Measurements from ENCODE around the gene MYH14. TPM values are rescaled to one million over a fixed set of nuclear protein-coding genes. Genes with fewer than 3 reads are reported as not detected.
A peak's percentile ranks its signal among the peaks of the same experiment; 100 is the strongest.

Gene MYH14
- total and polyA plus RNA-seq, 9 of the 15 experiments (the other 6 are each of a cell fraction or from before 2014, with no cell fraction given), result 0.04 to 0.86 (median 0.19) TPM; not detected in 2

- peak; percentile 99 for TF ChIP-seq ATF7 (IDR thresholded peaks at IDR 0.05)
- peak; percentile 85 for TF ChIP-seq EP400 (IDR thresholded peaks at IDR 0.05)
- no peak; the same call in 1 of the 2 replicates for TF ChIP-seq ZNF668 (CRISPR knock-in tag; IDR thresholded peaks at IDR 0.05)
- no peak for TF ChIP-seq CHCHD3 (CRISPR knock-in tag; IDR thresholded peaks at IDR 0.05)
- TF ChIP-seq ZNF212 (CRISPR knock-in tag; IDR thresholded peaks at IDR 0.05), result no peak
- no peak for TF ChIP-seq CAMTA2 (CRISPR knock-in tag; conservative IDR thresholded peaks at IDR 0.05)
- no peak for TF ChIP-seq ZNF324 (CRISPR knock-in tag; IDR thresholded peaks at IDR 0.05)
- TF ChIP-seq HDAC3 (IDR thresholded peaks at IDR 0.05; ENCODE audit: borderline replicate concordance, partially characterized antibody), result no peak
- no peak; the same call in 1 of the 2 replicates for TF ChIP-seq CHD2 (IDR thresholded peaks at IDR 0.05; ENCODE audit: low read depth, low read length)
- peak; percentile 96 for TF ChIP-seq POLR2G (IDR thresholded peaks at IDR 0.05; ENCODE audit: low read depth, low read length)
- TF ChIP-seq ZNF3 (CRISPR knock-in tag; IDR thresholded peaks at IDR 0.05), result no peak
- no peak for TF ChIP-seq ARHGAP35 (IDR thresholded peaks at IDR 0.05; ENCODE audit: partially characterized antibody)
- no peak for TF ChIP-seq DNMT1 (IDR thresholded peaks at IDR 0.05)
- TF ChIP-seq ZSCAN29 (IDR thresholded peaks at IDR 0.05), result no peak
- TF ChIP-seq BDP1 (IDR thresholded peaks at IDR 0.05; ENCODE audit: insufficient read depth, insufficient read length), result no peak
- 0 out of 2 replicates have a peak, but pooled peaks have one; percentile 37 for TF ChIP-seq ETV5 (CRISPR knock-in tag; IDR thresholded peaks at IDR 0.05; ENCODE audit: low read depth)
- TF ChIP-seq ZNF699 (CRISPR knock-in tag; IDR thresholded peaks at IDR 0.05; ENCODE audit: insufficient replicate concordance), result no peak
- no peak for TF ChIP-seq UBTF (IDR thresholded peaks at IDR 0.05; ENCODE audit: borderline replicate concordance in 1 of 2, low read depth in 2 of 2, low read length in 2 of 2)
- no peak for TF ChIP-seq ARID3A (IDR thresholded peaks at IDR 0.05; ENCODE audit: borderline replicate concordance, low read depth, low read length)
- TF ChIP-seq ZNF584 (CRISPR knock-in tag; IDR thresholded peaks at IDR 0.05; ENCODE audit: low read depth), result no peak
- peak in 1 of 2 experiments; percentile 98; a peak in 2 of 4 replicates for TF ChIP-seq CSDE1 (IDR thresholded peaks at IDR 0.05)
- TF ChIP-seq NFE2L1 (tag; IDR thresholded peaks at IDR 0.05; ENCODE audit: borderline replicate concordance, low read depth), result no peak
- no peak for TF ChIP-seq RBM25 (IDR thresholded peaks at IDR 0.05; ENCODE audit: low read depth, low read length, severe bottlenecking)
- TF ChIP-seq SLC30A9 (CRISPR knock-in tag; IDR thresholded peaks at IDR 0.05), result no peak
Observed at GRCh38 chr19:50358483-50359327, 155.3 kb downstream of the MYH14 start (continued).

Data from K562 (cell line).